ENCODE results near the gene GMCL1. TPM values are rescaled to one million over a fixed set of nuclear protein-coding genes. Genes with fewer than 3 reads are reported as not detected.

The GMCL1 gene
- total and polyA plus RNA-seq, 9 of the 15 experiments (the other 6 are each of a cell fraction or from before 2014, with no cell fraction given), result 7.0 to 27.3 (median 15.4) TPM

- TF ChIP-seq RB1 (IDR thresholded peaks at IDR 0.05; ENCODE audit: low read depth) (peak; percentile 89; the same call in 1 of the 2 replicates), ZNF274 (IDR thresholded peaks at IDR 0.05; ENCODE audit: borderline replicate concordance, low read depth, low read length) (no peak), ZC3H4 (CRISPR knock-in tag; IDR thresholded peaks at IDR 0.05; ENCODE audit: borderline replicate concordance) (no peak), POLR2G (IDR thresholded peaks at IDR 0.05; ENCODE audit: low read depth, low read length) (peak; percentile 88), ZEB2 (IDR thresholded peaks at IDR 0.05) (no peak), PTBP1 (IDR thresholded peaks at IDR 0.05; ENCODE audit: low read depth, low read length) (no peak), ZNF232 (CRISPR knock-in tag; IDR thresholded peaks at IDR 0.05) (peak; percentile 95), ZNF184 (CRISPR knock-in tag; IDR thresholded peaks at IDR 0.05) (no peak), SNAPC5 (CRISPR knock-in tag; IDR thresholded peaks at IDR 0.05) (no peak), ZBTB43 (CRISPR knock-in tag; IDR thresholded peaks at IDR 0.05) (peak; percentile 53; the same call in 1 of the 2 replicates), SMARCC2 (IDR thresholded peaks at IDR 0.05; ENCODE audit: low read depth) (no peak), NBN (IDR thresholded peaks at IDR 0.05; ENCODE audit: low read depth) (no peak), ZNF696 (CRISPR knock-in tag; conservative IDR thresholded peaks at IDR 0.05) (no peak)
- TF ChIP-seq, protein P1, sequence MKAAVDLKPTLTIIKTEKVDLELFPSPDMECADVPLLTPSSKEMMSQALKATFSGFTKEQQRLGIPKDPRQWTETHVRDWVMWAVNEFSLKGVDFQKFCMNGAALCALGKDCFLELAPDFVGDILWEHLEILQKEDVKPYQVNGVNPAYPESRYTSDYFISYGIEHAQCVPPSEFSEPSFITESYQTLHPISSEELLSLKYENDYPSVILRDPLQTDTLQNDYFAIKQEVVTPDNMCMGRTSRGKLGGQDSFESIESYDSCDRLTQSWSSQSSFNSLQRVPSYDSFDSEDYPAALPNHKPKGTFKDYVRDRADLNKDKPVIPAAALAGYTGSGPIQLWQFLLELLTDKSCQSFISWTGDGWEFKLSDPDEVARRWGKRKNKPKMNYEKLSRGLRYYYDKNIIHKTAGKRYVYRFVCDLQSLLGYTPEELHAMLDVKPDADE (conservative IDR thresholded peaks at IDR 0.05; ENCODE audit: control insufficient read depth, low read depth, low read length), result peak; percentile 47; the same call in 1 of the 2 replicates
- TF ChIP-seq, protein P2, sequence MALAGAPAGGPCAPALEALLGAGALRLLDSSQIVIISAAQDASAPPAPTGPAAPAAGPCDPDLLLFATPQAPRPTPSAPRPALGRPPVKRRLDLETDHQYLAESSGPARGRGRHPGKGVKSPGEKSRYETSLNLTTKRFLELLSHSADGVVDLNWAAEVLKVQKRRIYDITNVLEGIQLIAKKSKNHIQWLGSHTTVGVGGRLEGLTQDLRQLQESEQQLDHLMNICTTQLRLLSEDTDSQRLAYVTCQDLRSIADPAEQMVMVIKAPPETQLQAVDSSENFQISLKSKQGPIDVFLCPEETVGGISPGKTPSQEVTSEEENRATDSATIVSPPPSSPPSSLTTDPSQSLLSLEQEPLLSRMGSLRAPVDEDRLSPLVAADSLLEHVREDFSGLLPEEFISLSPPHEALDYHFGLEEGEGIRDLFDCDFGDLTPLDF (CRISPR knock-in tag; IDR thresholded peaks at IDR 0.05), result peak; percentile 76
- TF ChIP-seq, protein P3, sequence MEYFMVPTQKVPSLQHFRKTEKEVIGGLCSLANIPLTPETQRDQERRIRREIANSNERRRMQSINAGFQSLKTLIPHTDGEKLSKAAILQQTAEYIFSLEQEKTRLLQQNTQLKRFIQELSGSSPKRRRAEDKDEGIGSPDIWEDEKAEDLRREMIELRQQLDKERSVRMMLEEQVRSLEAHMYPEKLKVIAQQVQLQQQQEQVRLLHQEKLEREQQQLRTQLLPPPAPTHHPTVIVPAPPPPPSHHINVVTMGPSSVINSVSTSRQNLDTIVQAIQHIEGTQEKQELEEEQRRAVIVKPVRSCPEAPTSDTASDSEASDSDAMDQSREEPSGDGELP (CRISPR knock-in tag; IDR thresholded peaks at IDR 0.05; ENCODE audit: borderline replicate concordance), result peak; percentile 91
Measured at GRCh38 chr2:69829256-69830044, at the start of gene GMCL1 (continued).
